Trophoblast cell (in vitro differentiated cells and primary cell): ENCODE measurements around the gene DCTN4.

Experiments used
- DNase-seq, 2 donors: peaks; one replicate each; pipeline ENCODE4 v3.0.0-alpha.2; 2016
- H2AFZ ChIP-seq: 2 replicates; pipeline ENCODE4 v1.6.1; 2013; ENCODE audit warnings: low read length, moderate library complexity, mild to moderate bottlenecking; ENCODE audit not compliant: insufficient read depth, poor library complexity
- H2AK5ac ChIP-seq: 2 replicates; pipeline ENCODE4 v1.6.1; 2013; ENCODE audit warnings: mild to moderate bottlenecking, low read length
- H2BK120ac ChIP-seq: 2 replicates; pipeline ENCODE4 v1.6.1; 2013; ENCODE audit warnings: low read length, mild to moderate bottlenecking, moderate library complexity; ENCODE audit not compliant: insufficient read depth, poor library complexity
- H2BK12ac ChIP-seq: 2 replicates; pipeline ENCODE4 v1.6.1; 2013; ENCODE audit warnings: mild to moderate bottlenecking, low read length, moderate library complexity
- H2BK5ac ChIP-seq: 2 replicates; pipeline ENCODE4 v1.6.1; 2013; ENCODE audit warnings: low read length, low read depth, moderate library complexity, mild to moderate bottlenecking; ENCODE audit not compliant: poor library complexity
- H3K14ac ChIP-seq: 2 replicates; pipeline ENCODE4 v1.6.1; 2013; ENCODE audit warnings: mild to moderate bottlenecking, low read length
- H3K18ac ChIP-seq: 2 replicates; pipeline ENCODE4 v1.6.1; 2013; ENCODE audit warnings: mild to moderate bottlenecking, low read length
- H3K23ac ChIP-seq: 2 replicates; pipeline ENCODE4 v1.6.1; 2013; ENCODE audit warnings: low read length
- H3K27ac ChIP-seq: 2 replicates; pipeline ENCODE4 v1.5.1; 2013; ENCODE audit warnings: low read depth, mild to moderate bottlenecking, inconsistent platforms, low read length, moderate library complexity
- H3K27me3 ChIP-seq: 2 replicates; pipeline ENCODE4 v1.6.1; 2013; ENCODE audit warnings: inconsistent platforms, mild to moderate bottlenecking, low read length, moderate library complexity; ENCODE audit not compliant: insufficient read depth
- H3K36me3 ChIP-seq, 2 experiments: 1 replicate in 1 of 2; 2 replicates in 1 of 2; pipeline ENCODE4 v1.6.1; 2013; ENCODE audit warnings: low read length in 2 of 2, mild to moderate bottlenecking in 2 of 2, moderate library complexity in 1 of 2; ENCODE audit not compliant: insufficient read depth in 2 of 2, control insufficient read depth in 1 of 2
- H3K4ac ChIP-seq: 2 replicates; pipeline ENCODE4 v1.6.1; 2013; ENCODE audit warnings: low read depth, mild to moderate bottlenecking, low read length, moderate library complexity
- H3K4me1 ChIP-seq, 2 experiments: 1 replicate in 1 of 2; 2 replicates in 1 of 2; pipeline ENCODE4 v1.6.1; 2013; ENCODE audit warnings: low read length in 2 of 2, mild to moderate bottlenecking in 2 of 2, moderate library complexity in 1 of 2; ENCODE audit not compliant: insufficient read depth in 2 of 2, control insufficient read depth in 1 of 2
- H3K4me2 ChIP-seq: 2 replicates; pipeline ENCODE4 v1.6.1; 2013; ENCODE audit warnings: inconsistent platforms, mild to moderate bottlenecking, low read length, moderate library complexity
- H3K4me3 ChIP-seq: 2 replicates; pipeline ENCODE4 v1.5.1; 2013; ENCODE audit warnings: mild to moderate bottlenecking, low read depth, low read length, inconsistent platforms
- H3K79me1 ChIP-seq: one replicate; pipeline ENCODE4 v1.6.1; 2013; ENCODE audit warnings: low read length
- H3K79me2 ChIP-seq: 2 replicates; pipeline ENCODE4 v1.6.1; 2013; ENCODE audit warnings: low read length, mild to moderate bottlenecking; ENCODE audit not compliant: control insufficient read depth, insufficient read depth, poor library complexity
- H3K9ac ChIP-seq: 2 replicates; pipeline ENCODE4 v1.6.1; 2013; ENCODE audit warnings: mild to moderate bottlenecking, low read length
- H3K9me3 ChIP-seq: 2 replicates; pipeline ENCODE4 v1.6.1; 2013; ENCODE audit warnings: low read depth, mild to moderate bottlenecking, control low read depth, inconsistent platforms, low read length; ENCODE audit not compliant: insufficient read depth
- H4K12ac ChIP-seq: 2 replicates; pipeline ENCODE4 v1.6.1; 2013; ENCODE audit warnings: low read depth, mild to moderate bottlenecking, low read length, moderate library complexity
- H4K8ac ChIP-seq: 2 replicates; pipeline ENCODE4 v1.6.1; 2013; ENCODE audit warnings: low read depth, mild to moderate bottlenecking, low read length, moderate library complexity
- H4K91ac ChIP-seq: one replicate; pipeline ENCODE4 v1.6.1; 2013; ENCODE audit warnings: low read depth, mild to moderate bottlenecking, low read length, moderate library complexity
- WGBS: extraction: QIAGEN DNeasy Blood & Tissue Kit; methylation state at CpG from one replicate; pipeline ENCODE4 v1.1.7; 2013; ENCODE audit warnings: missing lambda C conversion rate; ENCODE audit not compliant: insufficient read length, insufficient coverage; ENCODE audit errors: extremely low coverage; 5-methylcytosine and 5-hydroxymethylcytosine counted together

The DCTN4 gene

DNA sequence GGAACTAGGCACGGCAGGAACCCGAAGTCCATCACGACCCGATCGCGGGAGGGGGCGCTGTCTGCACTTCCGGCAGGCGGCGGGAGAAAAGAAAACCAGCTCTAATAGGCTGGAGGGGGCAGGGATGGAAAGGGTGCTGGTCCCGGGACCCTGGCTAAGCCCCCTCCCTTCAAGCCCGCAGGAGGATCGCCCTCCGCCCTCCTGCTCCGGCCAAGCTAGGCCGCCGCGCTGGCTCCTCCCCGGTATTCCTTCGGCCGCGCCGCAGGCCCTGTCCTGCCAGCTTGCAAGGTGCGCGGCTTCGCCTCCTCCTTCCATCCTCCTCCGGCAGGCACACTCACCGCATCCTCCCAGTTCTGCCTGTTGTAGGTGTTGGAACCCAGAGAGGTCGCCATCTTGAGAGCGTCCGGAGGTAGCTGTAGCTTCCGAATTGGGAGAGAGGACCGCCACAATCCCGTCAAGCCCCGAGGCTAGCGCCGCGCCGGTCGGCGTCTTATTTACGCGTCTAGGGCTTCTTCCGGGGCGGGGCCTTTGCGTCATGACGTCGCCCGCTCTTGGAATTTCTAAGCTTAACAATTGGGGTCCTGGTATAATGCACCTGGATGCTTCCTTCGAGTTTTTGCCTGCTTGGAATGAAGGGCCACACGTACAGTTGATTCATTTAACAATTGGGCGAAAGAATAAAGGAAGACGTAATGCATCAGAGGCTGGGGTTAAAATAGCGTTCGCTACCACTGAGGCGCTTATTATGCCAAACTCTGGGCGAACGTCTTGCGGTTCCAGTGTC lies 58.0 kb downstream of the DCTN4 start, which contains the start of gene RBM22:
RBM22 (minus strand) TSS at position 469 of the 784 bp plus-strand sequence; CDS start at position 392, 77 bp downstream.
- Histone ChIP-seq H3K18ac (peak within 1 kb of the TSS; percentile 98), H2AK5ac (peak within 1 kb of the TSS; percentile 51), H3K36me3 (peaks cover 11 to 21% of the 10 kb centered on the region in 2 experiments), H2BK5ac (peak within 1 kb of the TSS; percentile 92), H2BK12ac (no peak within 1 kb of the TSS), H3K79me1 (peaks cover 13% of the 10 kb centered on the region), H4K91ac (peak within 1 kb of the TSS; percentile 92), H3K79me2 (peaks cover 7% of the 10 kb centered on the region), H3K4ac (peak within 1 kb of the TSS; percentile 84), H4K12ac (peak within 1 kb of the TSS; percentile 99), H2AFZ (peak within 1 kb of the TSS; percentile 97), H3K4me1 (peaks cover 2 to 6% of the 10 kb centered on the region in 2 experiments), H3K14ac (peak within 1 kb of the TSS; percentile 98), H3K9me3 (no peaks in the 10 kb centered on the region), H3K27ac (peak within 1 kb of the TSS; percentile 78), H3K23ac (no peak within 1 kb of the TSS), H4K8ac (peak within 1 kb of the TSS; percentile 100), H2BK120ac (peak within 1 kb of the TSS; percentile 96), H3K4me2 (peak within 1 kb of the TSS; percentile 79), H3K27me3 (no peaks in the 10 kb centered on the region), H3K4me3 (peak within 1 kb of the TSS; percentile 98), H3K9ac (peak within 1 kb of the TSS; percentile 97)
- DNase-seq, result peak; percentile 92 to 93
- no CpG with 5 or more reads among the region's 59 CpGs for WGBS

DNA sequence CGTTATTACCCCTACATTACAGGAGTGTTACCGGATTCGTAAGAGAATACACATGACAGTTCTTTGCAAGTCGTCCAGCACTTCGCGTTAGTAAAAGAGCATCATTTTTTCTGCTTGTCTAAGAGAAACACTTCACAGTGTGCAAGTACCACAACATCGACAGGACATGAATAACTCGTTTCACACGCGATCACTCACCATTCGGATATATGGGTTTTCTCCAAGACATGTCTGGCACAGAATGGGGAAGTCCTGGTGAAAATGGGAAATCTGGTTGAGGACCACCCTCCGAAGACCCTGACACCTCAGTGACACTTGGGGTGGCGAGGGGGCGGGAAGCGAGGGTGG lies 58.6 kb downstream of the DCTN4 start:
- H3K27me3 ChIP-seq, result no peaks in the 10 kb centered on the region
- peaks cover 7% of the 10 kb centered on the region for H3K79me2 ChIP-seq
- H3K18ac ChIP-seq, result peak overlapping the region; percentile 64
- peak overlapping the region; percentile 98 for H3K14ac ChIP-seq
- peak overlapping the region; percentile 84 for H3K4ac ChIP-seq
- no peak overlapping the region for H2BK12ac ChIP-seq
- peak overlapping the region; percentile 51 for H2AK5ac ChIP-seq
- no peak overlapping the region for H2AFZ ChIP-seq
- H3K79me1 ChIP-seq, result peaks cover 12% of the 10 kb centered on the region
- peak overlapping the region; percentile 92 for H2BK5ac ChIP-seq
- H4K91ac ChIP-seq, result peak overlapping the region; percentile 92
- no peak overlapping the region for H4K12ac ChIP-seq
- DNase-seq, result peak in 1 of 2 donors; percentile 46
- H4K8ac ChIP-seq, result peak overlapping the region; percentile 100
- peak overlapping the region; percentile 98 for H3K4me3 ChIP-seq
- peak overlapping the region; percentile 78 for H3K27ac ChIP-seq
- WGBS, result no CpG with 5 or more reads among the region's 15 CpGs
- no peak overlapping the region for H3K23ac ChIP-seq
- H3K9me3 ChIP-seq, result no peaks in the 10 kb centered on the region
- no peak overlapping the region for H2BK120ac ChIP-seq
- peak overlapping the region; percentile 79 for H3K4me2 ChIP-seq
- peaks cover 11 to 25% of the 10 kb centered on the region in 2 experiments for H3K36me3 ChIP-seq
- H3K4me1 ChIP-seq, result peaks cover 2 to 6% of the 10 kb centered on the region in 2 experiments
- peak overlapping the region; percentile 97 for H3K9ac ChIP-seq

- no peaks in the 10 kb centered on the region for H3K9me3 ChIP-seq
- H3K79me2 ChIP-seq, result no peaks in the 10 kb centered on the region
- H3K36me3 ChIP-seq, result peaks cover 30 to 63% of the 10 kb centered on the region in 2 experiments
- no peaks in the 10 kb centered on the region for H3K79me1 ChIP-seq
- H3K23ac ChIP-seq, result no peak overlapping the region
- no peak overlapping the region for H3K4ac ChIP-seq
- H2BK5ac ChIP-seq, result no peak overlapping the region
- H3K4me2 ChIP-seq, result no peak overlapping the region
- no peak overlapping the region for H4K91ac ChIP-seq
- H3K4me3 ChIP-seq, result no peak overlapping the region
- H2BK120ac ChIP-seq, result no peak overlapping the region
- peaks cover 0 to 2% of the 10 kb centered on the region in 2 experiments for H3K4me1 ChIP-seq
- H3K27ac ChIP-seq, result no peak overlapping the region
- DNase-seq, result no peak
- H2BK12ac ChIP-seq, result no peak overlapping the region
- H4K12ac ChIP-seq, result no peak overlapping the region
- H3K14ac ChIP-seq, result no peak overlapping the region
- no peak overlapping the region for H2AK5ac ChIP-seq
- no peak overlapping the region for H4K8ac ChIP-seq
- no peaks in the 10 kb centered on the region for H3K27me3 ChIP-seq
- no peak overlapping the region for H3K9ac ChIP-seq
- no peak overlapping the region for H2AFZ ChIP-seq
- no peak overlapping the region for H3K18ac ChIP-seq
- 100% methylated on average over 1 of the region's 3 CpGs for whole genome bisulfite sequencing
These were observed 64.2 kb downstream of the DCTN4 start for GRCh38 chr5:150694612-150695011.

- Histone ChIP-seq H3K9ac (no peak overlapping the region), H2BK120ac (no peak overlapping the region)
- WGBS, result no CpG with 5 or more reads among the region's 3 CpGs
These were observed 66.5 kb downstream of the DCTN4 start for GRCh38 chr5:150692276-150692675.

More at GRCh38 chr5:150692276-150692675, 66.5 kb downstream of the DCTN4 start:
- no peaks in the 10 kb centered on the region for H3K79me2 ChIP-seq
- no peak overlapping the region for H2AFZ ChIP-seq
- no peak overlapping the region for H4K91ac ChIP-seq
- H4K12ac ChIP-seq, result no peak overlapping the region
- no peak overlapping the region for H3K4me3 ChIP-seq
- no peaks in the 10 kb centered on the region for H3K27me3 ChIP-seq
- H2AK5ac ChIP-seq, result no peak overlapping the region
- no peak overlapping the region for H2BK5ac ChIP-seq
- no peak overlapping the region for H2BK12ac ChIP-seq
- H3K4me2 ChIP-seq, result no peak overlapping the region
- H3K27ac ChIP-seq, result no peak overlapping the region
- H4K8ac ChIP-seq, result no peak overlapping the region
- peaks cover 24 to 52% of the 10 kb centered on the region in 2 experiments for H3K36me3 ChIP-seq
- H3K4me1 ChIP-seq, result no peaks in the 10 kb centered on the region
- H3K18ac ChIP-seq, result no peak overlapping the region
- H3K23ac ChIP-seq, result no peak overlapping the region
- no peaks in the 10 kb centered on the region for H3K79me1 ChIP-seq
- no peak overlapping the region for H3K14ac ChIP-seq
- no peak for DNase-seq
- H3K9me3 ChIP-seq, result no peaks in the 10 kb centered on the region
- no peak overlapping the region for H3K4ac ChIP-seq
